SIG-M5 (cell line): ENCODE data around the gene SOCS7.

Experiments
- DNase-seq: peaks from one replicate; lab custom pipeline; 2025; lab: John Stamatoyannopoulos, UW

Gene SOCS7

DNA sequence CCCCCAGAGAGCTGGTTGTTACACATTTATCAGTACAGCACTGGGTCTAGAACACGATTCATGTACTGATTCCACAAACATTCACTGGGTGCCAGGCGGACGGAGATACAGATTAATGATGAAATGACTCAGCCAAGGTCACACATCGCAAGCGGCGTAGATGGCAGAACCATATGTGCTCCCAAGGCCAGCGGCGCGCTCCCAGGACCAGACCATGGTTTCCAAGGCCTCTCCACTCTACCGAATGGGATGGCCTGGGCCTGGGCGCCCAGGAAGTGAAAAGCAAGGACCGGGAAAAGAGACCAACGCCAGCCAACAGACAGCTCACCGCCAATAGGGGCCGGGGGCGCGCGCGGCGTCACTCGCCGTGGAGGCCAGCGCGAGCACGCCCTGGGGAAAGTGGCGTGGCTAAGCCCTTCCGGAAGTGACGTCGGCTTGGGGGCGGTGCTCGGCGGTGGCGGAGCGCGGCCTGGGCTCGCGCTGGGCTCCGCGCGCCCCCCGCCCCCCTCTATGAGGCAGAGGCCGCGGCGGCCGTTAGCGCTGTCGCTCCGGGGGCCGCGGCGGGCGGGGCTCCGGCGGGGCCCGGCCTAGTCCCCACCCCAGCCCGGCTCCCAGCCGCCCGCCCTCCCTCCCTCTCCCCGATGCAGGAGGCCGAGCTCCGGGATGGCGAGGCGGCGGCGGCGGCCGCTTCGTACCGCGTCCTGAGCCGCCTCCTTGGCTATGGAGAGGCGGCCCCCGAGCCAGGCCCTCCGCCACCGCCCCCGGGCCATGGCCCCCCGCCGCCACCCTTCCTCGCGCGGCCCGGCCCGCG, at the start of gene SOCS7:
Gene SOCS7 (plus strand): TSS at position 433 of the 811 bp plus-strand sequence. CDS start 209 bp downstream, at position 642.
- no peak for DNase-seq

DNA sequence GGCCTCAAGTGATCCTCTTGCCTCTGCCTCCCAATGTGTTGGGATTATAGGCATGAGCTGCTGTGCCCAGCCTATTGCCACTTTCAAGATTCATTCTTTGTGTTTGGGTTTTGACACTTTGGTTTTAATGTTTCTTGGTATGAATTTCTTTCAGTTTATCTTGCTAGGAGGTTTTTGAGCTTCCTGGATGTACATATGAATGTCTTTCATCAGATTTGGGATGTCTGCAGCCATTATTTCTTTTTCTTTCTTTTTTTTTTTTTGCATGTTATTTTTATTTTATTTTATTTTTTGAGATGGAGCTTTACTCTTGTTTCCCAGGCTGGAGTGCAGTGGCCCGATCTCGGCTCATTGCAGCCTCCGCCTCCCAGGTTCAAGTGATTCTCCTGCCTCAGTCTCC, 36.1 kb upstream of the SOCS7 start:
- no peak for DNase-seq

- DNase-seq = no peak
Measured at GRCh38 chr17:38317081-38317480, 34.6 kb upstream of the SOCS7 start.

DNA sequence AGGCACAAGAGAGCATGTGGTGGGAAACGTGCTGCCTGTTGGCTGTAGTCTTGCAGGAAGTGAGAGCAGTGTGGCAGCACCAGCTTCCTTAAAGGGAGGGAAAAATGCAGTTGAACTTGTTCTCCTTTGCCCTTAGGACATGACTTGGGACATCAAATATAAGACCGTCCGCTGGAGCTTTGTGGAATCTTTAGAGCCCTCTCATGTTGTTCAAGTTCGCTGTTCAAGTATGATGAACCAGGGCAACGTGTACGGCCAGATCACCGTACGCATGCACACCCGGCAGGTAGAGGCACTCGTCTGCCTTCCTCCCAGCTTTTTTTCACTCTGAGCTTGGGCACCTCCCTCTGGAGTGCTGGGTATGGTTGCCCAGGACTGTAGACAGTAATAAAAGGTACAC, 31.2 kb upstream of the SOCS7 start:
- DNase-seq = no peak

DNA sequence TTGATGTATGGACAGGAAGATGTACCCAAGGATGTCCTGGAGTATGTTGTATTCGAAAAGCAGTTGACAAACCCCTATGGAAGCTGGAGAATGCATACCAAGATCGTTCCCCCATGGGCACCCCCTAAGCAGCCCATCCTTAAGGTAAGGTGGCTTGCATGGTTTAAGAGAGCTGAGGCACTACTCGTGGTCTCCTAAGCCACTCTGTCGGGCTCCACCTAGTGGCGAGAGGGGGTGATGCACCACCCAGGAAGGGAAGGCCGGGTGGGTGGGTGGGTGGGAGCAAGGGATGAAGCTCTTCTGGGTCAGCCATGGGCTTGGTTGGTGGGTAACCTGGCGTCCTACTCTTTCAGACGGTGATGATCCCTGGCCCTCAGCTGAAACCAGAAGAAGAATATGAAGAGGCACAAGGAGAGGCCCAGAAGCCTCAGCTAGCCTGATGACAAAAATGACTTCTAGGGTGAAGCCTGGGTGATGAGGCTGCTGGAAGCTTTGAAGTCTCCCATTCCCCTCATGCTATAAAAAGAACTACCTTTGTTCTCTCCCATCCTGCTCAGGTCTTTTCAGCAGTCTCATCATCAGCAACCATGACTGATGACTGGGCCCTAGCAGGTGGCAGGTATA, 29.4 kb upstream of the SOCS7 start:
- DNase-seq = no peak

DNA sequence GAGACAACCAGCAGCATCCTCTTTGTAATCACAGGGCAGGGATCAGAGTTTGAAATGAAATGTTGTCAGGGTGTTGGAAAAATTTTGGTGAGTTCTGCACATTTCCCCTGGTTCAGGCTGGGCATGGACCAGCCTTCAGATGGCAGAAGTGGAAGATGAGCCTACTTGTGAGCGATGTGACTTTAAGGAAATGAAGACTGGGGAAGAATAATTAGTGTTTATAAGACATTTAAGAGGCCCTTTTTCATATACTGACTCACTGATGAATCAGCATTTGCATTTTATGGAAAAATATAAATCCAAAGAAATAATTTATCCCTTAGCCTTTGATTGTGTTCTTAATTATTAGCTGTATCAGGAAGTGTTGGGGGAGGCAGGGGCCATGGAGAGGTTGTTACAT, 28.7 kb upstream of the SOCS7 start:
- no peak for DNase-seq

DNA sequence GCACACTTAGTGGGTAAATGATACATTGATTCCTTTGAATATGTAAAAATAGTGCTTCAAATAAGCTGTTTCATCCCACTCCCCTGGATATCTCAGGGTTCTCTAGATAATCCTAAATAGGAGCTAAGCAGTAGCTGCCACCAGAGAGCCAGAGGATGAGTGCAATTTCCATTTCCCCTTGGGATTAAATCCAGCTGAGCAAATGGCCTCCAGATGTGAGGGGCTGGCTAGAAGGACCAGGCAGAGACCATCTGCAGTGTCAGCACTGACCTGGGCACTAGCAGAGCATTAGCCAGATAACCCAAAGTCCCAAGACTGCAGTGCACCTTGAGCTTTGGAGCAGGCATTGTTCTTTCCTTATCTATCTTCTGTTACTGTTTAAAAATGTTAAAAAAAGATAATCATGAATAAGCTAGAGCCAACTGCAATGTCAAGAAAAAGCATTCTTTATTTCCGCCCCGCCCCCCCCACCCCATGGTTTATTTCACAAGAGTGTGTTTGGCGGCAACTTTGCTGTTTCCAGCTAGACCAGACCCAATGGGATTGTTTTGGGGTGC, 27.4 kb upstream of the SOCS7 start:
- DNase-seq = no peak

DNA sequence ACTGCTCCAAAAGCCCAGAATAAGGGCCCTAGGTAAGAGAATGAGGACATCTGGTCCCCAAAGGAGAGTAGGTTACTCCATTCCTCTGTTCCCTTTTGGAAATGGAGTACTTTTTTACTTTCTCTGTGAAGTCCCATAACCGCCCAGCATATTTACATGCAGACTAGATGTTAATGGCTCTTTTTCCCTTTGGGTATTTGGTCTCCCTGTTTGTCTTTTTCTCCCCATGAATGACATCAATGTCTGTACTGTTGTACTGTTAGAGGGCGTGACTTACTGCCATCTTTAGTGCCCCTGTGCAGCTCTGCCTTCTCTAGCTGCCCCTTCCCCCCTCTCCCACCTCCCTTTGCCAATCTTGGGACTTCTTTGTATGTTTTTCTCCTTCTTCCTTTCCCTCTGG, 26.9 kb upstream of the SOCS7 start:
- DNase-seq = no peak

- no peak for DNase-seq
Measured at GRCh38 chr17:38325221-38325851, 26.3 kb upstream of the SOCS7 start.

GRCh38 chr17:38326996-38327792, 24.4 kb upstream of the SOCS7 start:
- no peak for DNase-seq

GRCh38 chr17:38327936-38328335, 23.7 kb upstream of the SOCS7 start:
- DNase-seq = no peak

DNA sequence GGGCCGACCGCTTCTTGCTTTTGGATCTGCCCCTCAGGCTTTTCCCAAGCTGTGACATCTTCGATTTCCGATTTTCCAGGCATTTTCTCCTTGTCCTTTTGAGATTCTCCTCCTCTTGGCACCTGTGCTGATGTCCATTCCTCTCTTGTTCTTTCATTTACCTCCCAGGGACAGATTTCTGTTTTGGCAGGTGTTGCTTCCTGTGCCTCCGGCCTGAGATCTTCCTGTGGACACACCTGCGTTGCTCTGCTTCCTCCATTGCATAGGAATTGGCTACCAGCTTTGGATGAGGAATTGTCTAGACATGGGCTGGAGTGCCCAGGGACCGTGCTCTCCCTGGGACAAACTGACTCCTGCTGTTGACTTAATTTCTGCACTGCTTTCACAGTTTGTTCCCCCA, 23.0 kb upstream of the SOCS7 start:
- no peak for DNase-seq

GRCh38 chr17:38329284-38329683, 22.4 kb upstream of the SOCS7 start:
- no peak for DNase-seq

DNA sequence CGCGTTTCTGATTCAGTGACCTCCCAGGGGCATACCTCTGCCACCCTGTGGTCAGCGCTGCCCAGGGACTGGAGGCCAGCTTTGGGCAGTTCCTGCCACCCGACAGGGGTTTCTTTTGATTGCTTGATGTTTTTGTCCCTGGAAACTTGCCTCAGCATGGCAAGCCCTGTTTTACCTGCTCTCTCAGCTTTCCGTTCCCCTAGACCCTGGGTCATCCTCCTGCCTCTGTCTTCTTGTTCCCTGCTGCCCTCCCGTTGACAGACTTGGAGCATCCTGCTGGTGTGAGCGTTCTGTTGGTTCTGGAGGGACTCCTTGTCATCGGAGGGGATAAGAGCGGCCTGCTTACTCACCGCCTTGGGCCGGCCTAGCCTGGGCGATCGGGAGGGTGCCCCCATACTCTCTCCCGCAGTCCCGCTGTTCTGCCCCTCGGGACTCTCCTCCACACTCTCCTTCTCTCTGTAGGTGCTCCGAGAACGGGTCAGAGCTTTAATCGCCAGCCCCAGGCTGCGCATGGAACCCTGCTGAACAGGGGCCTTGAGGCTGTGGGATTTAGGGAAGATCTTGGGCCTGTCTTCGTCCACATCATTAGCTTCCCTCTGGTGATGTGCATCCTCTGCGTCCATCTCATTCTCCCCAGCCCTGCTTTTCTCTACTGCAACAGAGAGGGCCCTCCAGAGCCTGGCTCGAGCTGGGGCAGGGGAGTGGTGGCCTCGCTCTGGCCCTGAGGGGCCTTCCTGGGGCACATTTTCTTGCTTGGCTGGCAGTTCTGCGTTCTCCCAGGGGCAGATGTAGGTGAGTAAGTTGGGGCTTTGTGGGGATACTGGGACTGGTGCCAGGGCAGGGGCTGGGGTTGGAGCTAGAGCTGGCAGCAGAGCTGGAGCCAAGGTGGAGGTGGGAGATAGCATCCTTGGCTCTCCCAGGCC, 21.6 kb upstream of the SOCS7 start:
- DNase-seq = no peak

DNA sequence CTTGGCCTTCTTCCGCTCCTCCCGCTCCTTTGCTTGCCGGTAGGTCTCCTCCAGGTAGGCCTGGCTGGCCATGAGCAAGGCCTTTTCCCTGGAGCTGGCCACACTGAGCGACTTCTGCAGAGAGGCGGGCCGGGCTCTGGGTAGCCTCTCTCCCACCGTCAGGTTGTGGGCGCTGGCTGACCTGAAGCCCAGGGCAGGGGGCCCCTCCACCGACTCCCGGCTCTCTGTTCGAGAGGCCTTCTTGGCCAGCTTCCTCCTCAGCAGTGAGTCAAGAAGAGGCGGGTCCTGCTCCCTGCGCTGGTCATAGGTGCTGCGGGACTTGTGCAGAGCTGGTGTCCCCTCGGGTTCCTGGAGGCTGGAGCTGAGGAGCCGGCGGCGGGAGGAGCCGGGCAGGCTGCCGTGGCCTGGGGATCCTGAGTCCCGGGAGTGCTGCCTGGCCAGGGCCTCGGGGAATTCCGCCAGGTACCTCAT, 20.7 kb upstream of the SOCS7 start:
- no peak for DNase-seq

GRCh38 chr17:38332735-38333134, 18.9 kb upstream of the SOCS7 start:
- no peak for DNase-seq

GRCh38 chr17:38333635-38334295, 17.9 kb upstream of the SOCS7 start:
- no peak for DNase-seq

GRCh38 chr17:38334480-38335364, 16.9 kb upstream of the SOCS7 start:
- no peak for DNase-seq

GRCh38 chr17:38336838-38337237, 14.8 kb upstream of the SOCS7 start:
- no peak for DNase-seq
